Measurements from ENCODE around the gene IGFBP1. TPM values are rescaled to one million over a fixed set of nuclear protein-coding genes. Genes with fewer than 3 reads are reported as not detected.

Gene IGFBP1
- total and polyA plus RNA-seq, 2 of the 13 experiments (the other 11 are each of a cell fraction or from before 2014, with no cell fraction given), result 5.4 to 885 TPM

GRCh38 chr7:45888185-45888992, at the start of gene IGFBP1 (continued):
- TF ChIP-seq, protein P1, sequence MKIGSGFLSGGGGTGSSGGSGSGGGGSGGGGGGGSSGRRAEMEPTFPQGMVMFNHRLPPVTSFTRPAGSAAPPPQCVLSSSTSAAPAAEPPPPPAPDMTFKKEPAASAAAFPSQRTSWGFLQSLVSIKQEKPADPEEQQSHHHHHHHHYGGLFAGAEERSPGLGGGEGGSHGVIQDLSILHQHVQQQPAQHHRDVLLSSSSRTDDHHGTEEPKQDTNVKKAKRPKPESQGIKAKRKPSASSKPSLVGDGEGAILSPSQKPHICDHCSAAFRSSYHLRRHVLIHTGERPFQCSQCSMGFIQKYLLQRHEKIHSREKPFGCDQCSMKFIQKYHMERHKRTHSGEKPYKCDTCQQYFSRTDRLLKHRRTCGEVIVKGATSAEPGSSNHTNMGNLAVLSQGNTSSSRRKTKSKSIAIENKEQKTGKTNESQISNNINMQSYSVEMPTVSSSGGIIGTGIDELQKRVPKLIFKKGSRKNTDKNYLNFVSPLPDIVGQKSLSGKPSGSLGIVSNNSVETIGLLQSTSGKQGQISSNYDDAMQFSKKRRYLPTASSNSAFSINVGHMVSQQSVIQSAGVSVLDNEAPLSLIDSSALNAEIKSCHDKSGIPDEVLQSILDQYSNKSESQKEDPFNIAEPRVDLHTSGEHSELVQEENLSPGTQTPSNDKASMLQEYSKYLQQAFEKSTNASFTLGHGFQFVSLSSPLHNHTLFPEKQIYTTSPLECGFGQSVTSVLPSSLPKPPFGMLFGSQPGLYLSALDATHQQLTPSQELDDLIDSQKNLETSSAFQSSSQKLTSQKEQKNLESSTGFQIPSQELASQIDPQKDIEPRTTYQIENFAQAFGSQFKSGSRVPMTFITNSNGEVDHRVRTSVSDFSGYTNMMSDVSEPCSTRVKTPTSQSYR (CRISPR knock-in tag; IDR thresholded peaks at IDR 0.05; ENCODE audit: borderline replicate concordance), result peak; percentile 71
- TF ChIP-seq ZNF136 (CRISPR knock-in tag; IDR thresholded peaks at IDR 0.05; ENCODE audit: low read depth) (peak; percentile 69; the same call in 1 of the 2 replicates), SIX4 (CRISPR knock-in tag; IDR thresholded peaks at IDR 0.05) (no peak), ZNF263 (CRISPR knock-in tag; IDR thresholded peaks at IDR 0.05) (peak; percentile 74), NFRKB (IDR thresholded peaks at IDR 0.05) (no peak), RAD51 (IDR thresholded peaks at IDR 0.05; ENCODE audit: borderline replicate concordance) (no peak), HNRNPLL (IDR thresholded peaks at IDR 0.05; ENCODE audit: low read depth, low read length, poor library complexity, severe bottlenecking) (peak; percentile 72), ZNF256 (CRISPR knock-in tag; conservative IDR thresholded peaks at IDR 0.05) (no peak; the same call in 1 of the 2 replicates), FOXK2 (IDR thresholded peaks at IDR 0.05) (no peak), THRA (CRISPR knock-in tag; IDR thresholded peaks at IDR 0.05; ENCODE audit: borderline replicate concordance) (peak; percentile 76), FOXA1 (IDR thresholded peaks at IDR 0.05) (no peak), FOXA1 (CRISPR knock-in tag; IDR thresholded peaks at IDR 0.05) (no peak; the same call in 1 of the 2 replicates), FOXA3 (CRISPR knock-in tag; IDR thresholded peaks at IDR 0.05) (peak; percentile 76), SKI (IDR thresholded peaks at IDR 0.05; ENCODE audit: partially characterized antibody) (no peak)
- TF ChIP-seq, protein P2, sequence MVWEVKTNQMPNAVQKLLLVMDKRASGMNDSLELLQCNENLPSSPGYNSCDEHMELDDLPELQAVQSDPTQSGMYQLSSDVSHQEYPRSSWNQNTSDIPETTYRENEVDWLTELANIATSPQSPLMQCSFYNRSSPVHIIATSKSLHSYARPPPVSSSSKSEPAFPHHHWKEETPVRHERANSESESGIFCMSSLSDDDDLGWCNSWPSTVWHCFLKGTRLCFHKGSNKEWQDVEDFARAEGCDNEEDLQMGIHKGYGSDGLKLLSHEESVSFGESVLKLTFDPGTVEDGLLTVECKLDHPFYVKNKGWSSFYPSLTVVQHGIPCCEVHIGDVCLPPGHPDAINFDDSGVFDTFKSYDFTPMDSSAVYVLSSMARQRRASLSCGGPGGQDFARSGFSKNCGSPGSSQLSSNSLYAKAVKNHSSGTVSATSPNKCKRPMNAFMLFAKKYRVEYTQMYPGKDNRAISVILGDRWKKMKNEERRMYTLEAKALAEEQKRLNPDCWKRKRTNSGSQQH (CRISPR knock-in tag; IDR thresholded peaks at IDR 0.05; ENCODE audit: low read depth), result peak; percentile 68; the same call in 1 of the 2 replicates
- TF ChIP-seq, protein P3, sequence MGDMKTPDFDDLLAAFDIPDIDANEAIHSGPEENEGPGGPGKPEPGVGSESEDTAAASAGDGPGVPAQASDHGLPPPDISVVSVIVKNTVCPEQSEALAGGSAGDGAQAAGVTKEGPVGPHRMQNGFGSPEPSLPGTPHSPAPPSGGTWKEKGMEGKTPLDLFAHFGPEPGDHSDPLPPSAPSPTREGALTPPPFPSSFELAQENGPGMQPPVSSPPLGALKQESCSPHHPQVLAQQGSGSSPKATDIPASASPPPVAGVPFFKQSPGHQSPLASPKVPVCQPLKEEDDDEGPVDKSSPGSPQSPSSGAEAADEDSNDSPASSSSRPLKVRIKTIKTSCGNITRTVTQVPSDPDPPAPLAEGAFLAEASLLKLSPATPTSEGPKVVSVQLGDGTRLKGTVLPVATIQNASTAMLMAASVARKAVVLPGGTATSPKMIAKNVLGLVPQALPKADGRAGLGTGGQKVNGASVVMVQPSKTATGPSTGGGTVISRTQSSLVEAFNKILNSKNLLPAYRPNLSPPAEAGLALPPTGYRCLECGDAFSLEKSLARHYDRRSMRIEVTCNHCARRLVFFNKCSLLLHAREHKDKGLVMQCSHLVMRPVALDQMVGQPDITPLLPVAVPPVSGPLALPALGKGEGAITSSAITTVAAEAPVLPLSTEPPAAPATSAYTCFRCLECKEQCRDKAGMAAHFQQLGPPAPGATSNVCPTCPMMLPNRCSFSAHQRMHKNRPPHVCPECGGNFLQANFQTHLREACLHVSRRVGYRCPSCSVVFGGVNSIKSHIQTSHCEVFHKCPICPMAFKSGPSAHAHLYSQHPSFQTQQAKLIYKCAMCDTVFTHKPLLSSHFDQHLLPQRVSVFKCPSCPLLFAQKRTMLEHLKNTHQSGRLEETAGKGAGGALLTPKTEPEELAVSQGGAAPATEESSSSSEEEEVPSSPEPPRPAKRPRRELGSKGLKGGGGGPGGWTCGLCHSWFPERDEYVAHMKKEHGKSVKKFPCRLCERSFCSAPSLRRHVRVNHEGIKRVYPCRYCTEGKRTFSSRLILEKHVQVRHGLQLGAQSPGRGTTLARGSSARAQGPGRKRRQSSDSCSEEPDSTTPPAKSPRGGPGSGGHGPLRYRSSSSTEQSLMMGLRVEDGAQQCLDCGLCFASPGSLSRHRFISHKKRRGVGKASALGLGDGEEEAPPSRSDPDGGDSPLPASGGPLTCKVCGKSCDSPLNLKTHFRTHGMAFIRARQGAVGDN (CRISPR knock-in tag; IDR thresholded peaks at IDR 0.05), result peak; percentile 95
- TF ChIP-seq, protein P4, sequence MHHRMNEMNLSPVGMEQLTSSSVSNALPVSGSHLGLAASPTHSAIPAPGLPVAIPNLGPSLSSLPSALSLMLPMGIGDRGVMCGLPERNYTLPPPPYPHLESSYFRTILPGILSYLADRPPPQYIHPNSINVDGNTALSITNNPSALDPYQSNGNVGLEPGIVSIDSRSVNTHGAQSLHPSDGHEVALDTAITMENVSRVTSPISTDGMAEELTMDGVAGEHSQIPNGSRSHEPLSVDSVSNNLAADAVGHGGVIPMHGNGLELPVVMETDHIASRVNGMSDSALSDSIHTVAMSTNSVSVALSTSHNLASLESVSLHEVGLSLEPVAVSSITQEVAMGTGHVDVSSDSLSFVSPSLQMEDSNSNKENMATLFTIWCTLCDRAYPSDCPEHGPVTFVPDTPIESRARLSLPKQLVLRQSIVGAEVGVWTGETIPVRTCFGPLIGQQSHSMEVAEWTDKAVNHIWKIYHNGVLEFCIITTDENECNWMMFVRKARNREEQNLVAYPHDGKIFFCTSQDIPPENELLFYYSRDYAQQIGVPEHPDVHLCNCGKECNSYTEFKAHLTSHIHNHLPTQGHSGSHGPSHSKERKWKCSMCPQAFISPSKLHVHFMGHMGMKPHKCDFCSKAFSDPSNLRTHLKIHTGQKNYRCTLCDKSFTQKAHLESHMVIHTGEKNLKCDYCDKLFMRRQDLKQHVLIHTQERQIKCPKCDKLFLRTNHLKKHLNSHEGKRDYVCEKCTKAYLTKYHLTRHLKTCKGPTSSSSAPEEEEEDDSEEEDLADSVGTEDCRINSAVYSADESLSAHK (CRISPR knock-in tag; IDR thresholded peaks at IDR 0.05; ENCODE audit: borderline replicate concordance), result no peak

Data from HepG2 (cell line).